Transverse colon (tissue), 4 donors: ENCODE data around the gene HOXB1. TPM values are rescaled to one million over a fixed set of nuclear protein-coding genes. Genes with fewer than 3 reads are reported as not detected.
A peak's percentile ranks its signal among the peaks of the same experiment; 100 is the strongest.

ENCODE experiments used
- DNase-seq: peaks from one replicate; pipeline ENCODE4 v3.0.0-alpha.2; 2019
- H3K27ac ChIP-seq, 4 donors: fragments of 200-600 bp; sonication (generic); 2 replicates each; pipeline ENCODE4 v1.5.1; 2016 to 2018; ENCODE audit warnings: inconsistent platforms in 4 of 4
- H3K27me3 ChIP-seq: fragments of 200-600 bp; sonication (generic); 2 replicates; pipeline ENCODE4 v1.5.1; 2017; ENCODE audit warnings: inconsistent platforms
- H3K36me3 ChIP-seq, 4 donors: fragments of 200-600 bp; sonication (generic); 2 replicates each; pipeline ENCODE4 v1.5.1; 2017 to 2019; ENCODE audit warnings: inconsistent platforms in 4 of 4
- H3K4me1 ChIP-seq, 4 donors: fragments of 200-600 bp; sonication (generic); 2 replicates each; pipeline ENCODE4 v1.5.1; 2017 to 2020; ENCODE audit warnings: inconsistent platforms in 4 of 4
- H3K4me3 ChIP-seq, 4 donors: fragments of 200-600 bp; sonication (generic); 1 replicate in 1 of 4; 2 replicates in 3 of 4; pipeline versions ENCODE4 v1.5.1 to v1.6.1; 2017 to 2019; ENCODE audit warnings: inconsistent platforms in 4 of 4
- H3K9me3 ChIP-seq, 2 donors: fragments of 200-600 bp; sonication (generic); 2 replicates each; pipeline ENCODE4 v1.5.1; 2017 to 2019; ENCODE audit warnings: inconsistent platforms in 2 of 2
- EP300 ChIP-seq: sonication (generic); formaldehyde crosslinking; IDR thresholded peaks from one replicate; pipeline ENCODE4 v1.6.1; 2017; ENCODE audit warnings: antibody characterized with exemption, low read depth
- POLR2A ChIP-seq: fragments of 450-650 bp; IDR thresholded peaks from one replicate; pipeline ENCODE4 v1.6.1; 2016; ENCODE audit warnings: antibody characterized with exemption, mild to moderate bottlenecking, moderate library complexity
- POLR2AphosphoS5 ChIP-seq, 3 donors: sonication (generic); formaldehyde crosslinking; IDR thresholded peaks; one replicate each; pipeline ENCODE4 v1.6.1; 2016; ENCODE audit warnings: antibody characterized with exemption in 3 of 3
- WGBS, 2 donors: methylation state at CpG; one replicate each; pipeline ENCODE4 v1.1.5; 2018; ENCODE audit warnings: low coverage in 1 of 2; 5-methylcytosine and 5-hydroxymethylcytosine counted together
- in situ Hi-C, 4 donors: fragments of 200-750 bp; cut with MboI; loops; one replicate each; pipeline versions ENCODE4 v1.15.0 to v1.15.1; 2017; ENCODE audit warnings: low sequenced_read_pairs in 3 of 4, low pct_ligation_motif_present in 1 of 4, low pct_unique_long_range_greater_than_20kb in 1 of 4
- intact Hi-C: fragments of 100-400 bp; cut with DNase I; formaldehyde crosslinking; loops from one replicate; pipeline ENCODE4 v1.15.1; 2023; ENCODE audit warnings: low total_unique reads
- total RNA-seq, 4 donors: library from RNA; depleted of rRNA; stranded (reverse); fragments of >200 nt; gene quantifications; one replicate each; pipeline ENCODE4 v1.1.0, GENCODE V29; 2016
- TF ChIP-seq, protein P1 (sequence below), 5 experiments: fragments of 200-600 bp in 3 of 5; fragments of 450-650 bp in 2 of 5; sonication (generic) in 3 of 5; IDR thresholded peaks; 1 replicate in 2 of 5; 2 replicates in 3 of 5; pipeline ENCODE4 v1.5.1; 2016 to 2017; ENCODE audit warnings: antibody characterized with exemption in 5 of 5, inconsistent platforms in 3 of 5, mild to moderate bottlenecking in 2 of 5, moderate library complexity in 1 of 5

The HOXB1 gene
- total RNA-seq, 4 donors from 2014 or later = not detected

DNA sequence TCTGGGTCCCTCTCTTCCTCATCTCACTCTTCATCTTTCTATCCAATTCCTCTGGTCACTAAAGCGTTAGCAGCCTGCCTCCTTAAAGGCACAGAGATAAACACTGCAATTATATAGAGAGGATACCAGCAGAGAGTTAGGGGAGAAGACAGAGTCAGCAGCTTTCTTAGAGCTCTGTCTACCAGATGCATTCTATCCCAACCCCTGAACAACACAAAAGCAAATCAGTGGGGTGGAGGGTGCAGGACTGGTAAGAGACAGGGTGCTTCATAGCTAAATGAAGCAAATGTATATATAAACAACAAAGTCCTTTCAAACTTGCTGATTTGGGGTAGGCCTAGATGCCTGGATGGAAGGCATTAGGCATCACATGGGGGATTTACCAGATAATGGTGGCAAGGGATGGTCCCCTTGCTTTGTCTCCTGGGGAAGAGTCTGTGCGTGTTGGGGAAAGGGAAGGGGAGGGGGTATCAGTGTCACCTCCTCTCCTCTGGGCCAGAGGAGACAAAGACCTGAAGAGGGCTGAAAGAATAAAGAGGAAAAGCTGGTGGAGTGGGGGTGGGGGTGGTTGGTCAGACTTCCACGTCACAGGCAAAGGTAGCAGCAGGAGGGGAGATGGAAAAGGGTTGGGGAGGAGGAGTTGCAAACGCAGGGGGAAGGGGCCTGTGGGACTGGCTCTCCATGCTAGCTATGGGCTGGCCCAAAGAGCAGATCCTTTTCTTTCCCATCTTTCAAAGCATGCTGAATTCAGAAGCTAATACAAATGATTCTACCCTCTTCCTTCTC lies 35.3 kb upstream of the HOXB1 start:
- H3K9me3 ChIP-seq = no peaks in the 10 kb centered on the region
- peaks cover 34 to 95% (median 70%) of the 10 kb centered on the region in 4 donors for H3K4me1 ChIP-seq
- no peak for DNase-seq
- TF ChIP-seq, protein P1, sequence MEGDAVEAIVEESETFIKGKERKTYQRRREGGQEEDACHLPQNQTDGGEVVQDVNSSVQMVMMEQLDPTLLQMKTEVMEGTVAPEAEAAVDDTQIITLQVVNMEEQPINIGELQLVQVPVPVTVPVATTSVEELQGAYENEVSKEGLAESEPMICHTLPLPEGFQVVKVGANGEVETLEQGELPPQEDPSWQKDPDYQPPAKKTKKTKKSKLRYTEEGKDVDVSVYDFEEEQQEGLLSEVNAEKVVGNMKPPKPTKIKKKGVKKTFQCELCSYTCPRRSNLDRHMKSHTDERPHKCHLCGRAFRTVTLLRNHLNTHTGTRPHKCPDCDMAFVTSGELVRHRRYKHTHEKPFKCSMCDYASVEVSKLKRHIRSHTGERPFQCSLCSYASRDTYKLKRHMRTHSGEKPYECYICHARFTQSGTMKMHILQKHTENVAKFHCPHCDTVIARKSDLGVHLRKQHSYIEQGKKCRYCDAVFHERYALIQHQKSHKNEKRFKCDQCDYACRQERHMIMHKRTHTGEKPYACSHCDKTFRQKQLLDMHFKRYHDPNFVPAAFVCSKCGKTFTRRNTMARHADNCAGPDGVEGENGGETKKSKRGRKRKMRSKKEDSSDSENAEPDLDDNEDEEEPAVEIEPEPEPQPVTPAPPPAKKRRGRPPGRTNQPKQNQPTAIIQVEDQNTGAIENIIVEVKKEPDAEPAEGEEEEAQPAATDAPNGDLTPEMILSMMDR (IDR thresholded peaks at IDR 0.05) = no peak
- TF ChIP-seq POLR2AphosphoS5 (IDR thresholded peaks at IDR 0.05) = no peak
- no peak for TF ChIP-seq POLR2A
- no peak for TF ChIP-seq EP300
- no peaks in the 10 kb centered on the region for H3K27me3 ChIP-seq
- intact Hi-C loops = no loop called here
- WGBS, 2 donors = 70 to 77% methylated on average over 2 to 4 of the region's 4 CpGs
- peak overlapping the region; percentile 91 to 95 (median 94) for H3K27ac ChIP-seq
- no peaks in the 10 kb centered on the region for H3K36me3 ChIP-seq
- in situ Hi-C loops = no loop called here
- no peak overlapping the region for H3K4me3 ChIP-seq

DNA sequence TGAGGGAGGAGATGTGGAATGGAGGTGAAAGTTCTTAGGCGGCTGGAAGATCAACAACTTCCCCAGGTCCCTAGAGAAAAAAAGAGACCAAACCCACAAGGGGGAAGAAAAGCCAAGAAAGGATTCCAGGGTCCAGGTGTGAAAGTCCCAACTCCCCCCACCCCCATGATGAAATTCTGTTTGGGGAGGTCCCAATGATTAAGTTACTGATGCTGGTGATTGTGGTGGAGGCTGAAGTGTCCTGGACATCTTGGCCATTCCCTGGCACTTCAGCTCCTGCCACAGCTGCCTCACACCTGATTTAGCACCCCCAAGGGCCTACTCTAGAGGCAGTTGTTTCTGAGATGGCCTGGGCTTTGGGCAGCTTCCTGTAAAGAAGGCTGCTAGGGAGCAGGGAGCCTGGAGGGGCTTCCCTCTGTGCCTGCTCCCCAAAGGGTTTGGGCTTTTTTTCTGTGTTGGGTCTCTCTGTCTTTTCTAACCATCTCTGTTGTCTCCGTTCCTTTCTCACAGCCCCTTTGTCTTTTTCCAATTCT lies 34.3 kb upstream of the HOXB1 start:
- Histone ChIP-seq H3K4me3 (no peak overlapping the region), H3K27ac (peak overlapping the region; percentile 89 to 95 (median 94)), H3K36me3 (no peaks in the 10 kb centered on the region), H3K9me3 (no peaks in the 10 kb centered on the region), H3K4me1 (peaks cover 37 to 95% (median 70%) of the 10 kb centered on the region in 4 donors), H3K27me3 (no peaks in the 10 kb centered on the region)
- intact Hi-C loops (no loop called here), in situ Hi-C loops (no loop called here)
- WGBS, 2 donors = 63 to 80% methylated on average over 2 of the region's 2 CpGs
- no peak for DNase-seq
- TF ChIP-seq EP300 (no peak), POLR2A (no peak), POLR2AphosphoS5 (IDR thresholded peaks at IDR 0.05) (no peak)
- TF ChIP-seq, protein P1 (IDR thresholded peaks at IDR 0.05) = no peak

DNA sequence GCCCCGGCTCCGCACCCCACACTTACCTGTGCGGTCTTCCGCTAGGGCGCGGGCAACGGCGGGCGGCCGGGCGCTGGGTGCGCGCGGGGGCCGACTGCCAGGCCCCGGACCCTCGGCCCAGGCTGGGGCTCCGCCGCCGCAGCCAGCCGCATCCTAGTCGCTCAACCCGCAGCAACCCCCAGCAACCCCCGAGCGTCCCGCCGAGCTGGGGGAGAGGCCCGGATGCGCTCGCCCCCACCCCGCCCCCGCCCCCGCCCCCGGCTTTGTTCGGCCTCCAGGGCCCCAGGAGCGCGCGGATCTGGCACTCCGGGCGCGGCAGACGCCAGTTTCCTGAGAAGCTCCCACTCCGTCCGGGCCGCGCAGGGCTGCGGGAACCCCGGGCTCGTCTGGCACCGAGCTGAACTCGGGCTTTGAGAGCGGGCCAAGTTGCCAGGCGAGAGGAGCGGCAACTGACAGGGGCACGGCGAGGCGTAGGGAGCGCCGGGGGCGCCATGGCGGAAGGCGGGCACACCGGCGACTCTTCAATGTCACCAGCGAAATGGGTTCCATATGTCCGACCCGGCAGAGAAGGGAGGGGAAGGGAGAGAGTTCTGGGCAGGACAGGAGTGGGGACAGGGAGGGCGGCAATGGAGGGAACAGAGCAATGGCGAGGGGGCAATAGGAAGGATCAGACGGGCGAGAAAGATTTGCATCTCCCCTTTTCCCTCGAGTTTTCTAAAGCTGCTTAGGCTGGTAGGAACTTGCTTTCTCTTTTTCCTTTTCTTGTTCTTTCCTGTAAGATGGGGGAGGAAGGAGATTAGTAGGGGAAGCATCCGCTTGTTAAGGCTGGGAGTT lies 33.6 kb upstream of the HOXB1 start:
- DNase-seq = no peak
- WGBS, 2 donors = 56 to 60% methylated on average over 1 to 65 of the region's 73 CpGs
- no peak for TF ChIP-seq POLR2A
- TF ChIP-seq, protein P1 (IDR thresholded peaks at IDR 0.05) = no peak
- no peak for TF ChIP-seq POLR2AphosphoS5 (IDR thresholded peaks at IDR 0.05)
- TF ChIP-seq EP300 = no peak
- intact Hi-C loops (no loop called here), in situ Hi-C loops (no loop called here)
- peak overlapping the region; percentile 89 to 95 (median 94) for H3K27ac ChIP-seq
- no peaks in the 10 kb centered on the region for H3K36me3 ChIP-seq
- H3K27me3 ChIP-seq = no peaks in the 10 kb centered on the region
- peaks cover 44 to 95% (median 69%) of the 10 kb centered on the region in 4 donors for H3K4me1 ChIP-seq
- no peaks in the 10 kb centered on the region for H3K9me3 ChIP-seq
- peak overlapping the region; percentile 2 to 41 (median 24) for H3K4me3 ChIP-seq

DNA sequence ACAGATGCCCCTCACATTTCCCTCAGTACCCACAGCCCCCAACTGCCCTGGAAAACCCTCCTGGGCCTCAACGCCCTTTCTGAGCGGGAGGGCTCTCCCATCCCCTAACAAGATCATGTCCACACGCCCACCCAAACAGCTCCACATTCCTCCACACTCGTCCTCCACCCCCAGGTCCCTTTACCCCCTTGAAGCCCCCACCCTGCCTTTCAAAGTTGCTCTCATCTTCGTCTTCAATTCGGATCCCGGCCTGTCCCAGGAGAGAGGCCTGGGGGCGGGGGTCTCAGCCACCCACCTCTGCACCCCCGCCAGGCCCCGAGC lies 33.0 kb upstream of the HOXB1 start:
- WGBS, 2 donors = 66 to 88% methylated on average over 3 to 10 of the region's 10 CpGs
- no peaks in the 10 kb centered on the region for H3K9me3 ChIP-seq
- no peak for DNase-seq
- no peaks in the 10 kb centered on the region for H3K27me3 ChIP-seq
- no peaks in the 10 kb centered on the region for H3K36me3 ChIP-seq
- peak overlapping the region in 3 of 4 donors; percentile 23 to 41 (median 25) for H3K4me3 ChIP-seq
- H3K4me1 ChIP-seq = peaks cover 49 to 95% (median 69%) of the 10 kb centered on the region in 4 donors
- peak overlapping the region; percentile 89 to 95 (median 94) for H3K27ac ChIP-seq
- in situ Hi-C loops (no loop called here), intact Hi-C loops (no loop called here)
- TF ChIP-seq, protein P1 (IDR thresholded peaks at IDR 0.05) = no peak
- TF ChIP-seq POLR2AphosphoS5 (IDR thresholded peaks at IDR 0.05) = no peak
- no peak for TF ChIP-seq POLR2A
- TF ChIP-seq EP300 = no peak
